GM03348 (cell line): ENCODE results near the gene RBMS3.
"Not testable (repeated sequence)": the region's sequence is repeated elsewhere in the genome, so short reads cannot be mapped to it uniquely, and the experiment has no call there.

Experiments
- DNase-seq: peaks from one replicate; pipeline ENCODE4 v3.0.0; 2012; ENCODE audit warnings: low spot score

Gene RBMS3

GRCh38 chr3:29312395-29312794, 31.5 kb downstream of the RBMS3 start:
- DNase-seq: no peak

- peak; percentile 16 for DNase-seq
Observed at GRCh38 chr3:29312960-29313452, 32.1 kb downstream of the RBMS3 start.

GRCh38 chr3:29313981-29314726, 33.3 kb downstream of the RBMS3 start:
- no peak for DNase-seq

GRCh38 chr3:29314727-29315088, 33.8 kb downstream of the RBMS3 start:
- DNase-seq: no peak

- DNase-seq: no peak
Observed at GRCh38 chr3:29317659-29318173, 36.8 kb downstream of the RBMS3 start.

GRCh38 chr3:29318251-29318650, 37.4 kb downstream of the RBMS3 start:
- no peak for DNase-seq

GRCh38 chr3:29319262-29319661, 38.4 kb downstream of the RBMS3 start:
- DNase-seq: no peak

GRCh38 chr3:29319798-29320197, 38.9 kb downstream of the RBMS3 start:
- DNase-seq: no peak

- DNase-seq: no peak
Observed at GRCh38 chr3:29322586-29322985, 41.7 kb downstream of the RBMS3 start.

- peak; percentile 48 for DNase-seq
Observed at GRCh38 chr3:29324180-29324651, 43.3 kb downstream of the RBMS3 start.

GRCh38 chr3:29326540-29326939, 45.7 kb downstream of the RBMS3 start:
- DNase-seq: not testable (repeated sequence)

- DNase-seq: no peak
Observed at GRCh38 chr3:29329986-29330890, 49.4 kb downstream of the RBMS3 start.

GRCh38 chr3:29331035-29331434, 50.2 kb downstream of the RBMS3 start:
- DNase-seq: no peak

GRCh38 chr3:29331456-29332194, 50.8 kb downstream of the RBMS3 start:
- no peak for DNase-seq

GRCh38 chr3:29332195-29332637, 51.3 kb downstream of the RBMS3 start:
- DNase-seq: no peak

- DNase-seq: no peak
Observed at GRCh38 chr3:29333576-29333975, 52.7 kb downstream of the RBMS3 start.

- no peak for DNase-seq
Observed at GRCh38 chr3:29334706-29335105, 53.8 kb downstream of the RBMS3 start.

- peak; percentile 66 for DNase-seq
Observed at GRCh38 chr3:29335438-29335837, 54.6 kb downstream of the RBMS3 start.

- DNase-seq: no peak
Observed at GRCh38 chr3:29335943-29336342, 55.1 kb downstream of the RBMS3 start.

GRCh38 chr3:29337565-29337964, 56.7 kb downstream of the RBMS3 start:
- DNase-seq: no peak

- no peak for DNase-seq
Observed at GRCh38 chr3:29338377-29338776, 57.5 kb downstream of the RBMS3 start.
